ENCODE results near the gene SLC28A2.

Gene SLC28A2

DNA sequence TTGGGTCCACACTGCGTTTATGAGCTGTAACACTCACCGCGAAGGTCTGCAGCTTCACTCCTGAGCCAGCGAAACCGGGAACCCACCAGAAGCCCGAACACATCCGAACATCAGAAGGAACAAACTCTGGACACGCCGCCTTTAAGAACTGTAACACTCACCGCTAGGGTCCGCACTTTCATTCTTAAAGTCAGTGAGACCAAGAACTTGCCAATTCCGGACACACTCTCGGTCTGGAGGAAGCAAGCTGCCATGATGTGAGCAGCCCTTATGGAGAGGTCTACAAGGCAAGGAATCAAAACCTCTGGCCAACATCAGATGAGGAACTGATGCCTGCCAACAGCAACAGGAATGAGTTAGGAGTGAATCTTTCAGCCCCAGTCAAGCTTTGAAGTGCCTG, 62.9 kb downstream of the SLC28A2 start:
- no peak overlapping the region for H3K4me2 ChIP-seq (ENCODE audit: low read depth, low read length)
- DNase-seq: no peak
- no peaks in the 10 kb centered on the region for H3F3A ChIP-seq (ENCODE audit: insufficient read depth, low read length)

DNA sequence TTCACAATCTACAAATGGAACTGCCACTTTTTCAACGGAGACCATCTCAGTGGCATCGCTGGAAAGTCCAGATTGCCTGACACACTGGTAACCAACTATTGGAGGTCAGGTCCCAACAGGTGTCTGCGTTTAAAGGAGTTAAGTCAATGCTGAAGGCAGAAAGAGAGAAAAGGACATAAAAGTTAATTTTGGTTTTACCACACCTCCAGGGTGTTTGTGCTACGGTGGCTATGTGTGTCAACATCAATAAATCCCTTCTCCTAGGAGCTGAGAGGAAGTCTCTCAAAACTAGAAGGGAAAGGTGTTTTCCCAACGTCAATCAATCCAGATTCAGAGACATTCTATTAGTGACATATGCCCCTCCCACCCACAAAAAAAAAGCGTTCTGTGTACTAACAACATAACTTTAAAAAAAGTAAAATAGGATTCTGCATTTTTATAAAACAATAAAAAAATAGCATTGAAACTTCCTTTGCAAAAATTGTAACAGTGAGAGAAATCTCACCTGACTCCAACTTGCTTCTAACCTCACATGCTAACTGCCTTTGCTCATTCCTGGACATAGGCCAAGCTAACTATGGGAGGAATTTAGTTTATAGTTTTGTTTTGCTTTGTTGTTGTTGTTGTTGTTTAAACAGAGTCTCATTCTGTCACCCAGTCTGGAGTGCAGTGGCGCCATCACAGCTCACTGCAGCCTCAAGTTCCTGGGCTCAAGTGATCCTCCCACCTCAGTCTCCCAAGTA, 67.6 kb downstream of the SLC28A2 start:
- Histone ChIP-seq H3K4me3 (ENCODE audit: low read length) (no peak overlapping the region), H3K9ac (ENCODE audit: low read length) (no peak overlapping the region), H3K79me2 (ENCODE audit: low read length) (no peaks in the 10 kb centered on the region), H3K27me3 (replicated peaks; ENCODE audit: insufficient read depth, low read length) (no peaks in the 10 kb centered on the region), H3K4me2 (ENCODE audit: low read depth, low read length) (no peak overlapping the region), H2AFZ (ENCODE audit: low read length) (no peak overlapping the region), H3F3A (ENCODE audit: insufficient read depth, low read length) (no peaks in the 10 kb centered on the region), H3K9me3 (replicated peaks; ENCODE audit: insufficient read depth, low read length) (no peaks in the 10 kb centered on the region), H3K36me3 (replicated peaks; ENCODE audit: insufficient read depth, low read length) (no peaks in the 10 kb centered on the region), H3K4me1 (ENCODE audit: low read length) (no peaks in the 10 kb centered on the region), H4K20me1 (ENCODE audit: insufficient read depth, low read length) (no peaks in the 10 kb centered on the region), H3K27ac (ENCODE audit: low read length) (no peak overlapping the region), H3K9me2 (replicated peaks; ENCODE audit: insufficient read depth, low read length) (no peaks in the 10 kb centered on the region)
- no peak for DNase-seq
- no peak for TF ChIP-seq CTCF (IDR thresholded peaks at IDR 0.05; ENCODE audit: low read length)
- TF ChIP-seq EZH2 (optimal IDR thresholded peaks at IDR 0.05; ENCODE audit: low read depth, low read length): no peak
- TF ChIP-seq EZH2phosphoT487 (IDR thresholded peaks at IDR 0.05; ENCODE audit: low read length): no peak

More for the DNA sequence above, 62.9 kb downstream of the SLC28A2 start:
- no peaks in the 10 kb centered on the region for H3K4me1 ChIP-seq (ENCODE audit: low read length)
- no peaks in the 10 kb centered on the region for H3K27me3 ChIP-seq (replicated peaks; ENCODE audit: insufficient read depth, low read length)
- TF ChIP-seq CTCF (IDR thresholded peaks at IDR 0.05; ENCODE audit: low read length) (no peak), EZH2 (optimal IDR thresholded peaks at IDR 0.05; ENCODE audit: low read depth, low read length) (no peak), EZH2phosphoT487 (IDR thresholded peaks at IDR 0.05; ENCODE audit: low read length) (no peak)
- no peak overlapping the region for H3K4me3 ChIP-seq (ENCODE audit: low read length)
- no peak overlapping the region for H3K27ac ChIP-seq (ENCODE audit: low read length)
- H3K9me2 ChIP-seq (replicated peaks; ENCODE audit: insufficient read depth, low read length): no peaks in the 10 kb centered on the region
- H3K36me3 ChIP-seq (replicated peaks; ENCODE audit: insufficient read depth, low read length): no peaks in the 10 kb centered on the region
- no peak overlapping the region for H3K9ac ChIP-seq (ENCODE audit: low read length)
- no peaks in the 10 kb centered on the region for H4K20me1 ChIP-seq (ENCODE audit: insufficient read depth, low read length)
- no peaks in the 10 kb centered on the region for H3K79me2 ChIP-seq (ENCODE audit: low read length)
- H3K9me3 ChIP-seq (replicated peaks; ENCODE audit: insufficient read depth, low read length): no peaks in the 10 kb centered on the region
- H2AFZ ChIP-seq (ENCODE audit: low read length): no peak overlapping the region

DNA sequence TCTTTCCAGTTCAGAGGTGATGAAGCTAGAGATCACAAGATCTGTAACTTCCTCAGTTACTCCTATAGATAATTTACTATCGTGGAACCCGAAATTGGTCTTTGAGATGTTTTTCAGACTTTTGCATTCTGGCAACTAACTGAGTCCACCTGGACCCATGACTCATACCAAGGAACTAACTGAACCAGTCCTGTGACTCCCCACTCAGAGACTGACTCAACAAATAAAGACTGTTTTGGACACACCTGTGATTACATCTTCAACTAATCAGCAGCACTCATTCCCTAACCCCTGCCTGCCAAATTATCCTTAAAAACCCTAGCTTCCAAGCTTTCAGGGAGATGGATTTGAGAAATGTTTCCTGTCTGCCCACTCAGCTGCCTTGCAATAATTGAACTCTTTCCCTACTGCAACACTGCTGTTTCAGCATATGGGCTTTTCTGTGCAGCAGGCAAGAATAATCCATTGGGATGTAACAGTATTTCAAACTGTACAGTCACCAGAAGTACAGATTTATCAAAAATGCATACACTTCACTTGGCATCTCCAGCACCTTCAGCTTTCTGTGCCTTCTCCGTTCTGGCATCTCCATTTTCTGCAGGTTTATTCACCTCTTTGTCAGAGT, 68.7 kb downstream of the SLC28A2 start:
- H3K9me2 ChIP-seq (replicated peaks; ENCODE audit: insufficient read depth, low read length): no peaks in the 10 kb centered on the region
- no peak overlapping the region for H3K27ac ChIP-seq (ENCODE audit: low read length)
- no peak for DNase-seq
- H3K4me1 ChIP-seq (ENCODE audit: low read length): no peaks in the 10 kb centered on the region
- no peak overlapping the region for H3K9ac ChIP-seq (ENCODE audit: low read length)
- no peaks in the 10 kb centered on the region for H3F3A ChIP-seq (ENCODE audit: insufficient read depth, low read length)
- H2AFZ ChIP-seq (ENCODE audit: low read length): no peak overlapping the region
- no peaks in the 10 kb centered on the region for H3K36me3 ChIP-seq (replicated peaks; ENCODE audit: insufficient read depth, low read length)
- no peaks in the 10 kb centered on the region for H3K79me2 ChIP-seq (ENCODE audit: low read length)
- no peaks in the 10 kb centered on the region for H3K27me3 ChIP-seq (replicated peaks; ENCODE audit: insufficient read depth, low read length)
- no peak overlapping the region for H3K4me3 ChIP-seq (ENCODE audit: low read length)
- H3K4me2 ChIP-seq (ENCODE audit: low read depth, low read length): no peak overlapping the region
- TF ChIP-seq EZH2phosphoT487 (IDR thresholded peaks at IDR 0.05; ENCODE audit: low read length): no peak
- TF ChIP-seq CTCF (IDR thresholded peaks at IDR 0.05; ENCODE audit: low read length): no peak
- no peak for TF ChIP-seq EZH2 (optimal IDR thresholded peaks at IDR 0.05; ENCODE audit: low read depth, low read length)
- H3K9me3 ChIP-seq (replicated peaks; ENCODE audit: insufficient read depth, low read length): no peaks in the 10 kb centered on the region
- no peaks in the 10 kb centered on the region for H4K20me1 ChIP-seq (ENCODE audit: insufficient read depth, low read length)

All from MM.1S (cell line).